ENCODE results near the gene XRN1.

- TF ChIP-seq POLR2A (IDR thresholded peaks at IDR 0.05; ENCODE audit: low read length) (no peak), GATA1 (IDR thresholded peaks at IDR 0.05; ENCODE audit: low read depth, low read length) (no peak)
Measured at GRCh38 chr3:142319912-142320311, 127.9 kb downstream of the XRN1 start.
